Dedifferentiated amniotic fluid mesenchymal stem cell (primary cell): Measurements from ENCODE around the gene NOPCHAP1.

ENCODE experiments used
- DNase-seq: peaks from one replicate; pipeline ENCODE4 v3.0.0-alpha.2; 2016; ENCODE audit errors: extremely low spot score

Gene NOPCHAP1

DNA sequence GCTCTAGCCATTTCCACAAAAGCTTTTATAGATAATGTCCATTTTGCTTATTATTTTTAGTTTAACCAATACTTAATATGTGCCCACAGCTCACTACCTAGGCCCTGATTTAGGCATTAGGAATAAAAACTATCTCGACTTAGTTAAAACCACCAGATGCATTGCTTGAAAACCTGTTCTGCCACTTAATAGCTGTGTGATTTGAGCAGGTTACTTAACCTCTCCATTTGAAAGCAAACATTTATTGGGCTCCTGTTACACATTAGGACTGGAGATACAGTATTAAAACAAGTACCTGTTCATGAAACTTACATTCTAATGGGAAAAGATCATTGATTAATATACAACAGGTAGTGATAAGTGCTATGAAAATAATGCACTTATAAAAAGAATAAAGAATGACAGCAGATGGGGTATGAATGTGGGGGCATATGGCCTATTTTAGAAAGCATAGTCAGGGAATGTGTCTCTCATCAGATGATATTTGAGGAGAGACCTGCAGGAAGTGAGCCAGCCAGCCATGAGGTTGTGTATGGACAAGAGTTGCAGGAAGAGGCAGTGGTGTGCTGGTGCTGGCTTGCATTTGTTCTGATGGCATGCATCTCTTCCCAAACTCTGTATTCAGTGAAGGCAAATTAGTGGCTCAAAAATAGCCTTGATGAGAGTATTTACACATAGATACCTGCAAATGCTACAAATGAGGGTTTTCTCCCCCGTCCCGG is 34.3 kb downstream of the NOPCHAP1 start:
- no peak for DNase-seq

DNA sequence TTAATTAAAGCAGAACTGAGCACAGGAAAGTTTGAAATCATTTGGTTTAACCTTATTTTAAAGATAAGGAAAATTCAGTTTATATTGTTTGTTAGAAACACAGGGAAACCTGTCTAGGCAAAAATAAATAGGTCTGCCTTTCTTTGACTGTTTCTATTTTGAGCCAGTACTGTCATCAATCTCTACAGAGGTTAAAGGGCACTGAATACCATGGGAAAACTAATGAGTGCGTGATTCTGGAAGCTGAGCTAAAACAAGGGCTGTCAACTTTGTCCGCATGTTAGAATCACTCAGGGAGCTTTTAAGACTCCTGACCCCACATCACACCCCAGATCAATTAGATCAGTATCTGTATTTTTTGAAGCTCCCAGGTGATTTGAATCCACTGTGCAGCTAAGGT is 38.8 kb downstream of the NOPCHAP1 start:
- DNase-seq: no peak

DNA sequence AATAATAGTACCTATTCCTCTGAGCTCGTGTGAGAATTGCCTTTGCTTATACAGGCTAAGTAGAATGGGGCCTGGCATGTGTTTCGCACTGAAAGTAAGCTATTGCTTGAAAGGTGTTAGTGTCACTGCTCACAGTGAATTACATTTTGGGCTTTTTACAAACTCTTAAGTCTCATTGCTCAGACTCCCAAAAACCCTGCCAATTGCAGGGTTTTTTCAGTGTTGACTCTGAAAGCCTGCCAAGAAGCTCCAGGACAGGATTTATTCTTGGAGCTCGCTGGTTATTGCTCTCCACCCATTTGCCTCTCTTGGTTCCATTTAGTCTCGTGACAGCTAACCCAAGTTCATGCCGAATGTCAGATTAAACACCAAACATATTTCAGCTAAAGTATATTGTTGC is 39.8 kb downstream of the NOPCHAP1 start:
- DNase-seq: peak; percentile 89

DNA sequence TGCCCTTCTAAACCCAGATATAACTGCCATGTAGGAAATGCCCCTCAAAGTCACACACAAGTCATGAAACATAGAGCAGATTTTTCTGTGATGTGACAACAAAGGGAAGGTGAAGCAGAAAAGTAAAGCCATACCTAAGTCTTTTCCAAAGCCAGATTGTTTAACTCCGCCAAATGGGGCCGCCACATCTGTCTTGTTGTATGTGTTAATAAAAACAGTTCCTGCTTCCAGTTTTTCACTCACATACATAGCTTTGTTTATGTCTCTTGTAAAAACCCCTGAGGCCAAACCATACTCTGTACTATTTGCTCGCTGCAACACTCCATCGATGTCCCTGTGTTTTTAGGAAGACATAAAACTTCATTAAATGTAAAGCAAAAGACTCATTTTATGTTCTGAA is 40.3 kb downstream of the NOPCHAP1 start:
- no peak for DNase-seq

DNA sequence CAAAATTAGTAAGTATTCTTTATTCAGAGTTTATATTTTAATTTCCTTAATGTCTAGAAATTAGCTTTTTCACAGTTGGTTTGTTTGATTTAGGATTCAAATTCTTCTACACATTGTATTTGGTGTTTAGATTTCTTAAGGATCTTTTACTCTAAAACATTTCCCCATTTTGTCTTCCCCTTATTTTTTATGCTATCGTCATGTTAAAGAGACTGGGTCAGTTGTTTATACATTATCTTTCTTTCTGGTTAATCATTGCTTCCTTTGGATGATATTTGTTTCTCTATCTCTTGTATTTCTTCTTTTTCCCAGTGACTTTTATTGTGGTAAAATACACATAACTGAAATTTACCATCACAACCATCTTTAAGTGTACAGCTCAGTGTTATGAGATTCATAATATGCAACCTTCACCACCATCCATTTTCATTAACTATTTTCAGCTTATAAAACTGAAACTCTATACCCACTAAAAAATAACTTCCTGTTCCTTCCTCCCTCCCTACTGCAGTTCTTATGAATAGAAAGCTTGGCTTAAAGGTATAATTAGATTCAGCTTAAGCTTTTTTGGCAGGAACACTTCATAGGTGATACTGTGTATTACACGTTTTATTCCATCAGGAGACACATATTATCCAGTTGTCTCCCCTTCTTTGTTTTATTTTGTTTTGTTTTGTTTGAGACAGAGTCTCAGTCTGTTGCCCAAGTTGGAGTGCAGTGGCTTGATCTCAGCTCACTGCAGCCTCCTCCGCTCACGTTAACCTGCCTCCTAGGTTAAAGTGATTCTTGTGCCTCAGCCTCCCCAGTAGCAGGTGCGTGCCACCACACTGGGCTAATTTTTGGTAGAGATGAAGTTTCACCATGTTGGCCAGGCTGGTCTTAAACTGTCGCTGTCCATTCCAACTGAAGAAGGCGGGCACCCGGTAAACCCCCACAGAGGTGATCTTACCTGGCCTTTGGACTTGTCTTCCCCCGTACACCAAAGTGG is 45.0 kb downstream of the NOPCHAP1 start:
- no peak for DNase-seq

DNA sequence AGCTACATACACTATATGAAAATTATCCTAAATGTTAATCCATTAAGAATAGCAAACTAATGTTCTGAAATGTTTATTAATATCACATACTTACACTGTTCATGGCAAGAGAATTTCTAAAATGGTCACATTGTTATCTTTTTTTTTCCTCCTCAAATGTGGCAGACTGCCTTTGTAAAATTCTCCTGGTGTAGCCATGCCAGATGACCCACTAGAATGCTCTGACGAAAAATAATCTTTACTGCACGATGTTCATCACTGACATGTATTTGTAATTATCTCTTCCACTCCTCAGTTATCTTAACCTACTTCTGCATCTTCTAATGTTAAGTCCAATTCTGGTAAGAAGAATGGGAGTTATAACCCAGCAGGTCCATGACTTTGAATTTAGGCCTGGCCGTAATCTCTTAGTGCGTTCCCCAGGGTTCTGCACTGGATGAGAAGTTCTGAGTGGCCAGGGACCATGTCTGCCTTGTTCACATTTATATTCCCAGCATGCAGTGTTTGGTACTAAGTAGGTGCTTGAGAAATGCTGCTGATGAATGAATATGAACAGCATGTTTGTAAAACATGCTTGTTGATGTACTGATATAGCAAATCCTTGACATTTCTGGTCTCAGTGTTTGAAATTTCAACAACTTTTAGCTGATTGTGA is 46.7 kb downstream of the NOPCHAP1 start:
- DNase-seq: no peak

DNA sequence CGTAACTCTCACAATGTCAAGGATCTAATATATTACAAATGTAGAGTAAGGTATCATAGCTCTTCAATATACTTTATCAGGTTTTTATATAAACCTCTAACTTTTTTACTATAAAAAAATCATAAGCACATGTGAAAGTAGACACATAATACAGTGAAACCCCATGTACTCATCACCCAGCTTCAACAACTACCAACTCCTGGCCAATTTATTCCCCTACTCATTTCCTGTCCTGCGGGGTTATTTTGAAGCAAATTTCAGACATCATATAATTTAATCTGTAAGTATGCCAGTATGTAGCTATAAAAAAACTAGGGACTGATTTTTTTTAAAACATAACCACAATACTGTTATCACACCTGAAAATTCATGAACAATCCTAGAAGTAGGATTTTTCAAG is 47.7 kb downstream of the NOPCHAP1 start:
- DNase-seq: no peak
